ENCODE measurements around the gene IPO4.
A peak's percentile ranks its signal among the peaks of the same experiment; 100 is the strongest.
"Not testable (repeated sequence)": the region's sequence is repeated elsewhere in the genome, so short reads cannot be mapped to it uniquely, and the experiment has no call there.

The IPO4 gene

GRCh38 chr14:24215495-24216344 lies 27.1 kb upstream of the IPO4 start, which contains the start of gene MDP1:
MDP1 (minus strand) TSS chr14:24216066; CDS start chr14:24215955, 111 bp downstream.
- DNase-seq, result peak; percentile 84

GRCh38 chr14:24213866-24214662 lies 25.4 kb upstream of the IPO4 start:
- DNase-seq, result no peak

GRCh38 chr14:24212924-24213865 lies 24.6 kb upstream of the IPO4 start, which contains the start of gene CHMP4A:
CHMP4A (minus strand) TSS chr14:24213488; CDS start chr14:24213439, 49 bp downstream.
- peak; percentile 98 for DNase-seq

GRCh38 chr14:24211311-24211710 lies 22.7 kb upstream of the IPO4 start:
- DNase-seq, result no peak

- no peak for DNase-seq
These were observed 19.0 kb upstream of the IPO4 start for GRCh38 chr14:24207625-24208024.

- DNase-seq, result no peak
These were observed 18.5 kb upstream of the IPO4 start for GRCh38 chr14:24207104-24207551.

GRCh38 chr14:24206260-24207103 lies 17.9 kb upstream of the IPO4 start:
- DNase-seq, result no peak

GRCh38 chr14:24204163-24205146 lies 15.8 kb upstream of the IPO4 start:
- no peak for DNase-seq

- DNase-seq, result not testable (repeated sequence)
These were observed 14.8 kb upstream of the IPO4 start for GRCh38 chr14:24203249-24203886.

- DNase-seq, result not testable (repeated sequence)
These were observed 13.9 kb upstream of the IPO4 start for GRCh38 chr14:24202538-24202937.

GRCh38 chr14:24198814-24199524 lies 10.4 kb upstream of the IPO4 start:
- no peak for DNase-seq

- no peak for DNase-seq
These were observed 8.4 kb upstream of the IPO4 start for GRCh38 chr14:24197056-24197450.

GRCh38 chr14:24196071-24197055 lies 7.7 kb upstream of the IPO4 start:
- DNase-seq, result no peak

- DNase-seq, result peak; percentile 88
These were observed 6.8 kb upstream of the IPO4 start, which contains the start of gene TM9SF1 for GRCh38 chr14:24195186-24196070. TM9SF1 (minus strand) TSS chr14:24195441; CDS start chr14:24195019, 422 bp downstream.

- no peak for DNase-seq
These were observed 6.2 kb upstream of the IPO4 start for GRCh38 chr14:24194873-24195185.

- DNase-seq, result no peak
These were observed 5.7 kb upstream of the IPO4 start for GRCh38 chr14:24194186-24194872.
